ENCODE data around the gene RRP9.

- no peak for TF ChIP-seq EZH2 (IDR thresholded peaks at IDR 0.05)
- no peak for TF ChIP-seq POLR2AphosphoS5 (IDR thresholded peaks at IDR 0.05; ENCODE audit: borderline replicate concordance, low read depth, low read length)
These were observed 29.0 kb upstream of the RRP9 start for GRCh38 chr3:51970606-51971300.

Data from SK-N-MC (cell line).